OCI-LY7 (cell line): ENCODE results near the gene PSMD1.

Experiments used
- CTCF ChIP-seq: fragments of 200-600 bp; sonication (generic); conservative IDR thresholded peaks from 2 replicates; pipeline ENCODE4 v1.5.1; 2014; ENCODE audit warnings: mild to moderate bottlenecking, antibody characterized with exemption, low read length, moderate library complexity, mixed read lengths
- EZH2phosphoT487 ChIP-seq: fragments of 200-600 bp; sonication (generic); IDR thresholded peaks from 2 replicates; pipeline ENCODE4 v1.6.1; 2018; ENCODE audit warnings: low read depth, borderline replicate concordance, mild to moderate bottlenecking, mixed run types, antibody characterized with exemption, low read length, moderate library complexity, mixed read lengths

GRCh38 chr2:231030725-231031124 is 25.9 kb upstream of the PSMD1 start:
- TF ChIP-seq CTCF (no peak), EZH2phosphoT487 (no peak)
